HG02840 (cell line): ENCODE data around the gene HHIPL2.

ENCODE experiments used
- ATAC-seq: cut with Tn5 transposase; IDR thresholded peaks from one replicate; pipeline ENCODE4 v1.9.1; 2021; ENCODE audit warnings: mild to moderate bottlenecking, moderate library complexity, moderate number of reproducible peaks; ENCODE audit not compliant: unreplicated experiment, low FRiP score

The HHIPL2 gene

DNA sequence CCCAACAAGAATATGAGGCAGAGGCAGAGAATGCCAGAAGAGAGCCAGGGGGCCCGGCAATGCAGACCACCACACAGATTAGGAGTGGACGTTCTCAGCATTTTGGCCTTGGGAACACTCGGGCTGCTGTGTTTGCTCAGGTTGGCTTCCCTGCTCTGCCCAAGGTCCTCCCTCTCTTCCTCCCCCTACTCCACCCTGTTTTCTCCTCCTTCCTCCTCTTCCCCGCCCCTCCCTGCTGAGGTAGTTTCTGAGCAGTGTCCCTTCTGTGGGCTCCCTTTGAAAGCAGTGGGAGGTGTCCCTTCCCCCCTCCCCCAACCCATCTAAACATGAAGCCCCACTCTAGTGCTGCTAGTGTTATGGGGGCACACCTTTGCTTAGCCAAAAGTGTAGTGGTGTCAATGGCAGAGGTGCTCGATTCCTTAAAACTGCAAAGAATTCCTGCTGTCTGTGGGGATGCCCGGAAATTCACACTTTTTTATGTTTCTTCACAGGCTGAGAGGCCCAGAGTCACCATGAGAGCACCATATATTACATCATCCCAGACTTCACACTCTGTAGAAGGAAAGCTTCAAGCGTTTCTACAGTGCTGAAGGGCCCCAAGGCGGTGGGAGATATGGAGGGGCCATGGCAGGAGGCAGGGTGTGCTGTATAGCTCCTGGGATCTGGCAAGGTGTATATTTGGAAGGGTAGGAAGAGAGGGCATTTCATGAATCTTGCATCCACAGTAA lies at the start of gene HHIPL2:
Gene HHIPL2 (minus strand): TSS at position 161 of the 728 bp plus-strand sequence. CDS start 60 bp downstream, at position 101.
- ATAC-seq = no peak

DNA sequence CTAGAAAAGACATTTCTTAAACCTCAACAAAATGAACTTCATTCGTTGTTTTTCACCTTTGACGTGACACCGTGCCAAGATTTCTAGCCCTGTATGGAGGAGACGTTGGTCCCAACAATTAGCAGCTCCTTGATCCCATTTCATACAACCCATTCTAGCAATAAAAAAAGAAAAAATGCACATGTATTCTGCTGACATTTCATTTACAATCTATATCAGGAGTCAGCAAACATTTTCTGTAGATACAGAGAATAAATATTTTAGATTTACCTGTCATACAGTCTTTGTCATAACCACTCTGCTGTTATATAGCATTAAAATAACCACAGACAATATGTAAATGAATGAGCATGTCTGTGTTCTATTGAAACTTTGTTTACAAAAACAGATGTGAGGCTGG lies 48.8 kb upstream of the HHIPL2 start:
- no peak for ATAC-seq

DNA sequence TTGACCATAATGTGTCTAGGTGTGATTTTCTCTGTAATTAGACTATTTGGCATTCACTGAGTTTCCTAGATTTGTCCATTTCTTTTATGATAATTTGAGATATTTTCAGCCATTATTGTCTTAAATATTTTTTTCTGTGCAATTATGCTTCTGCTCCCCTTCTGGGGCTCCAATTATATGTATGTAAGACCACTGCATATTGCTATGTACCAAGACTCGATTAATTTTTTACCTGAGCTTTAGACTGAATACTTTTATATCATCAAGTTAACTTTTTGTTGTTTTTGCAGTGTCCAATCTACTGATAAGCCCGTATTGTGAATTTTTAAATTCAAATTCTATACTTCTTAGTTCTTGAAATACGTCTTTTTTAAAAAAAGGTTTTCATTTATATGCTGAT lies 46.9 kb upstream of the HHIPL2 start:
- ATAC-seq = no peak

DNA sequence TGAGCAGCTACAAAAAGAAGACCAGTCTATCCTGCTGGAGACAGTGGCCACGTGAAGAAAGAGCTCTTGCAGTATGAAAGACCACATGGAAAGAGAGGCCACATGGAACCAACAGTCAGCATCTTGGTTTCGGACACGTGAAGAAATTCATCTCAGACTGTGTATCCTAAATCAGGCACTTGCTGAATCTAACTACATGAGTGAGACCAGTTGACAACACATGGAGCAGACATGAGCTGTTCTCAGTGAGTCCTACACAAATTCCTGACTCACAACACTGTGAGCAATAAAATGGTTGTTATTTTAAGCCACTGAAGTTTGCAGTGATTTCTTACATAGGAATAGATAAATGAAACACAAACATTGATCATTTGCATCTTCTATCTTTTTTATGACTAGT lies 44.3 kb upstream of the HHIPL2 start:
- ATAC-seq = no peak

DNA sequence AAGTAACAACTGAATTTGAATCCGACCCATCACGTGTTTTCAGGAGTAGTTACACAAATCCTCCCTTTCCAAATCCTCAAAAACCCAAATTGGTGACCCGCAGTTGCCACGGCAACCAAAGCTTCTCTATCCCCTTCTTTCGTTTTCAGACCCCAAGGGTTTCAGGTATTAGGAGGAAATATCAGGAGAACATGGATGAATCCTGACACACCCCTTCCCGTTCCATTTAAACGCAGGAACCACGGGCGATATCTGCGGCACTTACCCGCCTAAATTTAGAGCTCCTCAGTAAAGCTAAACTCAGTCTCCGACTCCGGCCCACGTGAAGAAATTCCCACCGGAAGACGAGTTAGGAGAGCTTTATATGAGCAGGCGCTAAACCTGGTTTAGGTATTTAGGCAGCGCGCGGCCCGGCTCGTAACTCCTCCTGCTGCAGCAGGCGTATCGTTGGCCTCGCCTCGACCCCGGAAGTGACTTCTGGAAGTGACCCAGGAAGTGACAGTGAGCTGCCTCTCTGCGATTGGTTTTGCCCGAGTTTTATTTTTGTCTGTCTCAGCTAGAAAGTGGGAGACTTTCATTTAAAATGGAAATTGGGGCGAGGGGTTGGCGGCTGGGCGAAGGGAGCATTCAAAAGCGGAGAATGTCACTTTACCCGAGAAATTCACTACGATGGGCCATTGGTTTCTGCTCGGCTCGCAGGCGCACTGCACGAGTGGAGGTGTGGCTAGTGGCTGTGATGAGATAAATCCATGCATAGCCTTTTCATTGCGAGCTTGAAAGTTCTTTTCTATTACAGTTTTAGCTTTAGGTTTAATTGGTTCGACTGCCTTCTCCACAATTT lies 41.8 kb upstream of the HHIPL2 start, which contains the start of gene TAF1A:
Gene TAF1A (minus strand): TSS at position 472 of the 841 bp plus-strand sequence.
- peak; percentile 99 for ATAC-seq

DNA sequence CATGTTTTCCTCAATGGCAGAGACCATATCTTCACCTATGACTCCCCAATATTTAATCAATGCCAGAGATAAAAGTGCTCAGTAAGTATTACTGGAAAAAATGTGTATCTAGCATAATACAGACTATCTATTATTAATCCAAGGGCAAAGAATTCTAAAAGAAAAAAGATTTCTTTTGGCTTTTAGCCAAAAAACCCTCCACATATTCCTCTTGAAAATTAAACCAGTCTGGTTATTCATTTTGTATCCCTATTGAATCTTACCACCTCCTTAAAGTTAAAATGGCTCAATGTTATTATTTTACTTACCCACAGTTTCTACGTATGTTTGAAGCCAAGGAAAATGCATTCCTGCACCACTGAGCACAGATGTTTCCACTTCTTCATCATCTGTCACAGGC lies 40.2 kb upstream of the HHIPL2 start:
- no peak for ATAC-seq

DNA sequence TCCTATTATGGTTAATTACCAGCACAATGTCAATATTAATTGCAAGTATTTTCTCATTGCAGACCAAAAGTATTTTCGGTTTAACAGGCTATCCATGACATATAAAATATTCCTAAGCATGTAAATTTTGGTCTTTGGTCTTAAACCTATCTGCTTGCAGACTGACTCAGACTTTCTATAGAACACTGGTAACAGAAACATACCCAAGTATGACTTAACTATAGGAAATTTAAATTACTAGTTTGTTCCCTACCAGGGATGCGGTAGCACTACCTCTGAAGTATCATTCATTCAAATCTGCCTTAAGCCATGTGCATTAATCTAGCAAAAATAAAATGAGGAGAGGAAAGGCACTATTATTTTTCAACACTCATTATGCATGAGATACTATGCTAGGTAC lies 38.9 kb upstream of the HHIPL2 start:
- no peak for ATAC-seq

DNA sequence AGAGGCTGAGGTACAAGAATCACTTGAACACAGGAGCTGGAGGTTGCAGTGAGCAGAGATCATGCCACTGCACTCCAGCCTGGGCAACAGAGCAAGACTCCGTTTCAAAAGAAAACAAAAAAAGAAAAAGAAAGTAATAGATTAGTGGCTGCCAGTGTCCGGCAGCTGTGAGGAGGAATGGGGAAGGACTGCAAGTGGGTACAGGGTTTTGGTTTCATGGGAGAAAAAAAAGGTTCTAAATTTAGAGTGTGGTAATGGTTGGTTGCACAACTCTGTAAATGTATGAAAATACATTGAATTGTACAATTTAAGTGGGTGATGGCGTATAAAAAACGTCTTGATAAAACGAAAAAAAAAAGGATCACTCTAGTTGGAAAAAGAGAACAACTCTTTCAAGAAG lies 35.2 kb upstream of the HHIPL2 start:
- no peak for ATAC-seq

DNA sequence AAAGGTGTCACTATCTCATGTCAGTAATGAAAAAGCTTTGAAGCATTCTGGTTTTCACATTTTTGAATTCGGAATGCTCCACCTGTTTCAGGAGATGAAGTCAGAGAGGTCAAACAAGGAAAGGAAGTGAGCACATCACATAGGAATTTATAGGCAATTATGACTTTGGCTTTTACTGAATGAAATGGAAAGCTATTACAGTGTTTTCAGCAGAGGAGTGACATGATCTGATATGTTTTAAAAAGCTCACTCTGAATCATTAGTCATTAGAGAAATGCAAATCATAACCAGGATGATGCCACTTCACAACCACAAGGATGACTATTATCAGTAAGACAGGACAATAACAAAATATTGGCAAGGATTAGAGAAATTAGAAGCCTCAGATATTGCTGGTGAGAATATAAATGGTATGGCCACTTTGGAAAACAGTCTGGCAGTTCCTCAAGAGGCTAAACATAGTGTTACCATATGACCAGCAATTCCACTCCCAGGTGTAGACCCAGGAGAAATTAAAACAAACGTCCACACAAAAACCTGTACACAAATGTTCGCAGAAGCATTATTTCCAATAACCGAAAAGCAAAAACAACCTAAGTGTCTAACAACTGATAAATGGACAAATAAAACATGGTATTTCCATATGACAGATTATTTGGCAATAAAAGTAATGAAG lies 34.3 kb upstream of the HHIPL2 start:
- no peak for ATAC-seq

DNA sequence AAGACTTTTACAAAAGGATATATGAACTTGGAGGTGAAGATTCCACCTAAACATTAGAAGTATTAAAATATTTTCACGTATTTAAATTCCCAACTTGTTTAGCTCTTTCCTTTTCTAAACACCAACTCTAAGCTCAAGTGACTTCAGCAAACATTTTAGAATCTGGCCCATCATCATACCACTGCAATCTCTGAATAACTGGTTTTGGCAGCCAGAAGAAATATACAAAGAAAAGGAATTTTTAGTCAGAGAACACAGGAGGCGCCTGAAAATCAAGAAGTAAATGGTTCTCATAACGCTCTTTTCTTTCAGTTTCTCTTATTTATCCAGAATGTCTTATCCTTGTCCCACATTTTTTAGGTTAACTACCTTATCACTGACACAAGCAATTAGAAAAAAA lies 31.4 kb upstream of the HHIPL2 start:
- no peak for ATAC-seq

DNA sequence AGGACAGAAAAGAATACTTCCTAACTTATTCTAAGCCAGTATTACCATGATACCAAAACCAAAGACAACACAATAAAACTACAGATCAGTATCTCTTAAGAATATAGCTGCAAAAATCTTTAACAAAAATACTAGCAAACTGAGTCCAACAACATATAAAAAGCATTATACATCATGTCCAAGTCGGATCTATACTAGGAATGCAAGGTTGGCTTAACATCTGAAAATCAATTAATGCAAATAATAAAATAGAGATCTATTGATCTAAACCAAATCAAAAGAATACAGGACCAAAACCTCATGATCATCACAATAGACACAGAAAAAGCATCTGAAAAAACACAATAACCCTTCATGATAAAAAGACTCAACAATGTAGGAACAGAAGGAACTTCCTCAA lies 22.9 kb upstream of the HHIPL2 start:
- ATAC-seq = no peak

DNA sequence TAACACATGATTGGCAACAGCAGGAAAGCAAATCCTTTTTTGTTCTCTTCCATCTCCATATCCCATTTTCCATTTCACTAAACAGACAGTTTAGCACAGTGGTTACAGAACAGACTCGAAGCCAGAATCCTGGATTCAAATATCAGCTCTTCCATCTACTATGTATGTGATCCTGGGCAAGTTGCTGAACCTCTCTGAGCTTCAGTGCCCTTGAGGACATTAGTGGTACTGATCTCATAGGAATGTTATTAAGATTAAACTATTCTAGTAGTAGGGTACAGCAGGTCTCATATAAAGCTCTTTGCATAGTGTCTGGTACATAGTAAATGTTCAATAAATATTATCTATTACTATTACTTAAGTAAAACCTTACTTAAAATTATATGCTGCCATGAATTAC lies 13.8 kb upstream of the HHIPL2 start:
- ATAC-seq = no peak

DNA sequence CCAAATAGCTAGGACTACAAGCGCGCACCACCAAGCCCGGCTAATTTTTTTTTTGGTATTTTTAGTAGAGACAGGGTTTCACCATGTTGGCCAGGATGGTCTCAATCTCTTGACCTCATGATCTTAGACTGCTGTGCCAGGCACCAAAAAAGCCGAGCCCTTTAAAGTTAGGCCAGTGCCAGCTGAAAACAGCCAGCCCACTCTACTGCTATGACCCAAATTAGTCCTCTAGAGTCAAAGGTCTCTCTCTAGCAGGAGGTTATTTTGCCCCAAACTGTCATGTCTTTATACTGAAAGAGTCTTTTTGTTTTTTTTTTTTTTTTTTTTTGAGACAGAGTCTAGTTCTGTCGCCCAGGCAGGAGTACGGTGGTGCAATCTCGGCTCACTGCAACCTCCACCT lies 9.7 kb upstream of the HHIPL2 start:
- no peak for ATAC-seq

DNA sequence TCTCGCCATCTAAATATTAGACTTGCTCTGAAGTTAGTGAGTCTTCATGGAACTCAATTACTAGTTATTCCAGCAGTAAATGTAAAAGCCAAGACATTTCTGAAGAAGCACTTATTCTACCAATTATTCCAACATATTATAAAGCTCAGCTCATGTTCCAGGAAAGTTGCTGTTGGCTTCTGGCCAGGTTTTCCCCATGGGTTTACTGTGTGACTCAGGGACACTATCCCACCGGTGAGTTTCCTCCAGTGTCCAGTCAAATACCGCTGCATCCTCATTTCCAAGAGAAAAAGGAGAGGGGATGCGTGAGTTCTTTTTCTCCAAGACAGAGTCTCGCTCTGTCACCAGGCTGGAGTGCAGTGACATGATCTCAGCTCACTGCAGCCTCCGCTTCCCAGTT lies 9.2 kb upstream of the HHIPL2 start:
- ATAC-seq = no peak

DNA sequence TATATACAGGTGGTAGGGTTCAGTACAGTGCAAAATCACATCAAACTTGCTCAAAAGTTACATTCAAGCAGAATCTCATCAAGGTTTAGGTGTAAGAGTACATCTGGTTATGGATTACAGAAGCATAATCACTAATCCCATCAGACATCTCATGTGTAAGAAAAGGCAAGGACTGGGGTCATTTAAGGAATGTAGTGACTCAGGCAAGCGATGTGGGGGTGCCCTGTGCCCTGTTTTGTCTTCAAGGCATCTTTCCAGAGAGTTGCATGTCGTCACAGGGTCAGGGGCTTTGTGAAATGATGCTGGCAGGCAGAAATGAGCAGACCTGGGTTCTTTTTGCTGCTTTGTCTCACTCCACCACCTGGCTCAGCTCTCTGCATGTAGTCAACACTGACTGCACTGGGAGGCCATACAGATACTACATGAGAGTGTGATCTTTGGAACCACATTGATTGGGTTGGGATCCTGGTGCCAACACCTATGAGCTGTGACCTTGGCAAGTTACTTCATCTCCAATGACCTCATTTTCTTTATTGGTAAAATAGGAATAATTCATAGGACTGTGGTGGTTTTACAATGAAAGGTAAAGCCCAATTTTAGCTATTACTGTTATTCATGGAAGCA lies 8.2 kb upstream of the HHIPL2 start:
- ATAC-seq = no peak

DNA sequence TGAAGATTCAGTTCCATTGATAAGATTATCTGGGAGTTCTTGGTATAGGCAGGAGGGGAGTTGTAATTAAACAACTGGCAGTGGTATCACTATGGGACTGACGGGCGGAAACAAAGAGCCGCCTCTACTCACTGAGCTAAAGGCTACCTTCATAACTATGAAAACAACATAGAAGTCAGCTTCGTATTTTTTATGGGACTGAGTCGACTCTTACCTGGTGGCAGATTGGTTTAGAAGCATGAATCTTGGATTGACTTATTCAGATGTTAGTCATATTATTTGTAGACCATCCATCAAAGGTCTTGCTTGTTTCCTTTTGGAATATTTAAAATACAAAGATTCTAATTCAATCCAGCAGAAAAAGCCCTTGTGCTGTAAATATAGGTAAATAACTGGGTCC lies 6.3 kb upstream of the HHIPL2 start:
- no peak for ATAC-seq

DNA sequence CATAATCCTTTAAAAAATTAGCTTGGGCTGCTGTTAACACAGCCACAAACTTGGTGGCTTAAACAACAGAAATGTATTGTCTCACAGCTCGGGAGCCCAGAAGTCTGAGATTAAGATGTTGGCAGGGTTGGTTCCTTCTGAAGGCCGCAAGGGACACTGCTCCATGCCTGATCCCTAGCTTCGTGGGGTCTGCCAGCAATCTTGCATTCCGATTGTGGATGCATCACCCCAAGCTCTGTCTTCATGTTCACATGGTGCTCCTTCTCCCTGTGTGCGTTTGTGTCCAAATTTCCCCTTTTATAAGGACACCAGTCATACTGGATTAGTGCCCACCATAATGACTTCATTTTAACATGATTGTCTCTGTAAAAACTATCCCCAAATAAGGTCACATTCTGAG lies 5.0 kb upstream of the HHIPL2 start:
- no peak for ATAC-seq

DNA sequence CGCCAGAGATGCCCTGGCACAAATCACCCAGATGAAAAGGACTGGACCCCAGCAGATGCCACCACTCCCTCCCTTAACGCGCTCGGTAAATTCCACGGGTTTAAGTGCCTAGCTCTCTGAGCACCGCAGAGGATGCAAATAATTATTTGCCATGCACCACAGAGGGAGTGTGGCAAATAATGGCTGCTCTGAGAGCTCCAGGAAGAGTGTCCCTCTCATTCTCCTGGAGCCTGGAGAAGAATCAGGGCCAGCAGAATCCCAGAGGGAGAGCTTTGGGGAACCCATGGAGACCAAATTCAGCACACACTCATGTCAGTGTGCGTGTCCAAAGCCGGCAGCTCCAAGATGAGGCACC lies 667 bp downstream of the HHIPL2 start:
- no peak for ATAC-seq

DNA sequence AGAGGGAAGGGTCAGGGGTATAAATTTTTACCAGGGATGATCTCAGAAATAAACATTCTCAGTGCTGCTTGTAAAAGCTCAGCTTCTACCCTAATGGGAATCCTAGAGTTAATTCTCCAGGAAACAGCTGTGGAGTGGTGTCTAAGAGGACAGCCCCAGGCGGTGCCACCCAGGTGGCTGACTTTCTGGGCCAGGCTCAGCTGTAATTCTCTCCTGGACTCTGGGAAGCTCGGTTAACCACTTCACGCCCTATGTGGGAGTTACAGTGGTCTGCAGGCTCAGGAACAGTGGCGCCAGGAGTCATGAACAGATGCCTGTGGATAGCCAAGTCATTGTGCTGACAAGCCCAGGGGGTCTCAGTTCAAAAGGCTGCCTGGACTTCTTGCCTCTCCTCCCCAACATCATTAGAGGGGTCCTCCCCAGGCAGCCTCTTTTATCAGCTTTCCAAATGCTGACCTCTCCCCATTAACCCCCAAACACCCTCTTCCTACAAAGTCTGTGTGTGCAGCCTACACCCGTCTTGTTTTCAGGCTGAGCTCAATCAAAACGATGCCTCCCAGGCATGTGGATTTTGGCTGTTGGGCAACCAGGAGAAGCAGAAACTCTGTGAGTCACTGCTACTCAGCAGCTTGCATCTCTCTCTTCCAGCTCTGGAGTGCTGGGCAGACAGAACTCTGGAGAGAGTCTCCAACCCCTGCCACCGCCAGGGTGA lies 1.2 kb downstream of the HHIPL2 start:
- no peak for ATAC-seq

DNA sequence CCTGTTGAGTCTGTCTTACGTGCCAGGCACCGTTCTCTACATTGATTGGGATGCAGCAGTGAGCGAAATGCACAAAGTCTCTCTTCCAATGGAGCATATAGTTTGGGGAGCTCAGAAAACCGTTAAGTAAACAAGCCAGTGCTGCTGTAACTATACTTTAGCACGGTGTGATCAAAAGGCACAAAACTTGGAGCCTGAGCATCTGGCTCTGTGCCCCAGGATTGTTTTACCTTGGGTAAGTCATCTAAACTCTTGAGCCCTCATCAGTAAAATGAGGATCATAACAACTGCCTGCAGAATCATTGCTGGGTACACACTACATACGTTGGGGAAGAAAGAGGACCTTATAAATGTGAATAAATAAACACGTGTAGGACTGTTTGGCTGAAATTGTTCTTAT lies 1.8 kb downstream of the HHIPL2 start:
- no peak for ATAC-seq
